Measurements from ENCODE around the gene EIF2S2.
"Not testable (repeated sequence)": the region's sequence is repeated elsewhere in the genome, so short reads cannot be mapped to it uniquely, and the experiment has no call there.

The EIF2S2 gene

GRCh38 chr20:34133365-34133860, 21.4 kb upstream of the EIF2S2 start:
- not testable (repeated sequence) for H3K9ac ChIP-seq (ENCODE audit: low read length); H3K4me1 ChIP-seq (ENCODE audit: control insufficient read depth, low read depth, low read length); H3K27me3 ChIP-seq (ENCODE audit: control insufficient read depth, insufficient read depth, low read length); H3K9me3 ChIP-seq (ENCODE audit: control insufficient read depth, low read depth, low read length); H3K36me3 ChIP-seq (ENCODE audit: control insufficient read depth, low read depth, low read length); H3K4me3 ChIP-seq (ENCODE audit: low read length); H3K27ac ChIP-seq (ENCODE audit: low read length)

GRCh38 chr20:34132943-34133342, 20.9 kb upstream of the EIF2S2 start:
- H3K9me3 ChIP-seq (ENCODE audit: control insufficient read depth, low read depth, low read length); H3K4me3 ChIP-seq (ENCODE audit: low read length); H3K4me1 ChIP-seq (ENCODE audit: control insufficient read depth, low read depth, low read length); H3K27me3 ChIP-seq (ENCODE audit: control insufficient read depth, insufficient read depth, low read length); H3K27ac ChIP-seq (ENCODE audit: low read length); H3K36me3 ChIP-seq (ENCODE audit: control insufficient read depth, low read depth, low read length); H3K9ac ChIP-seq (ENCODE audit: low read length): not testable (repeated sequence)

DNA sequence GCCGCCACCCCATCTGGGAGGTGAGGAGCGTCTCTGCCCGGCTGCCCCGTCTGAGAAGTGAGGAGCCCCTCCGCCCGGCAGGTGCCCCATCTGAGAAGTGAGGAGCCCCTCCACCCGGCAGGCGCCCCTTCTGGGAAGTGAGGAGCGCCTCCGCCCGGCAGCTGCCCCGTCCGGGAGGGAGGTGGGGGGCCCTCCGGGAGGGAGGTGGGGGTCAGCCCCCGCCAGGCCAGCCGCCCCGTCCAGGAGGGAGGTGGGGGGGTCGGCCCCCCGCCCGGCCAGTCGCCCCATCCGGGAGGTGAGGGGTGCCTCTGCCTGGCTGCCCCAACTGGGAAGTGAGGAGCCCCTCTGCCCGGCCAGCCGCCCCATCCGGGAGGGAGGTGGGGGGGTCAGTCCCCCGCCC, 20.4 kb upstream of the EIF2S2 start:
- not testable (repeated sequence) for H3K4me3 ChIP-seq (ENCODE audit: low read length); H3K4me1 ChIP-seq (ENCODE audit: control insufficient read depth, low read depth, low read length); H3K27ac ChIP-seq (ENCODE audit: low read length); H3K36me3 ChIP-seq (ENCODE audit: control insufficient read depth, low read depth, low read length); H3K27me3 ChIP-seq (ENCODE audit: control insufficient read depth, insufficient read depth, low read length); H3K9me3 ChIP-seq (ENCODE audit: control insufficient read depth, low read depth, low read length); H3K9ac ChIP-seq (ENCODE audit: low read length)

DNA sequence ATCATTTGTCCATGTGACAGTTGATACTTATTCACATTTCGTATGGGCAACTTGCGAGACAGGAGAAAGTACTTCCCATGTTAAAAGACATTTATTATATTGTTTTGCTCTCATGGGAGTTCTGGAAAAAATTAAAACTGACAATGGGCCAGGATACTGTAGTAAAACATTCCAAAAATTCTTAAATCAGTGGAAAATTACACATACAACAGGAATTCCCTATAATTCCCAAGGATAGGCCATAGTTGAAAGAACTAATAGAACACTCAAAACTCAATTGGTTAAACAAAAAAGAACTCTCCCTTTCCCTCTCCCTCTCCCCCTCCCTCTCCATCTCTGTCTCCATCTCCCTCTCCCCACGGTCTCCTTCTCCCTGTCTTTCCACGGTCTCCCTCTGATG, 19.4 kb upstream of the EIF2S2 start:
- Histone ChIP-seq H3K27ac (ENCODE audit: low read length) (no peak overlapping the region), H3K27me3 (ENCODE audit: control insufficient read depth, insufficient read depth, low read length) (no peaks in the 10 kb centered on the region), H3K4me1 (ENCODE audit: control insufficient read depth, low read depth, low read length) (no peaks in the 10 kb centered on the region), H3K4me3 (ENCODE audit: low read length) (no peak overlapping the region), H3K9ac (ENCODE audit: low read length) (no peak overlapping the region), H3K9me3 (ENCODE audit: control insufficient read depth, low read depth, low read length) (no peaks in the 10 kb centered on the region), H3K36me3 (ENCODE audit: control insufficient read depth, low read depth, low read length) (no peaks in the 10 kb centered on the region)

GRCh38 chr20:34129518-34130162, 17.6 kb upstream of the EIF2S2 start:
- no peaks in the 10 kb centered on the region for H3K9me3 ChIP-seq (ENCODE audit: control insufficient read depth, low read depth, low read length)
- H3K9ac ChIP-seq (ENCODE audit: low read length): no peak overlapping the region
- H3K4me3 ChIP-seq (ENCODE audit: low read length): no peak overlapping the region

DNA sequence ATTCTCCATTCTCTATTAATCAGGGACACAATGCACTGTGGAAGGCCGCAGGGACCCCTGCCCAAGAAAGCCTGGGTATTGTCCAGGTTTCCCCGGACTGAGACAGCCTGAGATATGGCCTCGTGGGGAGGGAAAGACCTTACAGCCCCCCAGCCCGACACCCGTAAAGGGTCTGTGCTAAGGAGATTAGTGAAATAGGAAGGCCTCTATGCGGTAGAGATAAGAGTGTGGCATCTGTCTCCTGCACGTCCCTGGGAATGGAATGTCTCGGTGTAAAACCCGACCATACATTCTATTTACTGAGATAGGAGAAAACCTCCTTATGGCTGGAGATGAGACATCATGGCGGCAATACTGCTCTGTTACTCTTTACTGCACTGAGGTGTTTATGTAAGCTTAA, 15.7 kb upstream of the EIF2S2 start:
- Histone ChIP-seq H3K27me3 (ENCODE audit: control insufficient read depth, insufficient read depth, low read length) (no peaks in the 10 kb centered on the region), H3K4me3 (ENCODE audit: low read length) (no peak overlapping the region), H3K9ac (ENCODE audit: low read length) (no peak overlapping the region), H3K9me3 (ENCODE audit: control insufficient read depth, low read depth, low read length) (no peaks in the 10 kb centered on the region), H3K27ac (ENCODE audit: low read length) (no peak overlapping the region), H3K36me3 (ENCODE audit: control insufficient read depth, low read depth, low read length) (no peaks in the 10 kb centered on the region), H3K4me1 (ENCODE audit: control insufficient read depth, low read depth, low read length) (no peaks in the 10 kb centered on the region)

More at GRCh38 chr20:34129518-34130162, 17.6 kb upstream of the EIF2S2 start:
- no peak overlapping the region for H3K27ac ChIP-seq (ENCODE audit: low read length)
- no peaks in the 10 kb centered on the region for H3K4me1 ChIP-seq (ENCODE audit: control insufficient read depth, low read depth, low read length)
- no peaks in the 10 kb centered on the region for H3K36me3 ChIP-seq (ENCODE audit: control insufficient read depth, low read depth, low read length)
- H3K27me3 ChIP-seq (ENCODE audit: control insufficient read depth, insufficient read depth, low read length): no peaks in the 10 kb centered on the region

GRCh38 chr20:34124469-34125249, 12.6 kb upstream of the EIF2S2 start:
- Histone ChIP-seq H3K4me3 (ENCODE audit: low read length) (no peak overlapping the region), H3K27ac (ENCODE audit: low read length) (no peak overlapping the region), H3K36me3 (ENCODE audit: control insufficient read depth, low read depth, low read length) (no peaks in the 10 kb centered on the region), H3K9ac (ENCODE audit: low read length) (no peak overlapping the region), H3K9me3 (ENCODE audit: control insufficient read depth, low read depth, low read length) (no peaks in the 10 kb centered on the region), H3K27me3 (ENCODE audit: control insufficient read depth, insufficient read depth, low read length) (no peaks in the 10 kb centered on the region), H3K4me1 (ENCODE audit: control insufficient read depth, low read depth, low read length) (no peaks in the 10 kb centered on the region)

- H3K9me3 ChIP-seq (ENCODE audit: control insufficient read depth, low read depth, low read length): no peaks in the 10 kb centered on the region
- no peak overlapping the region for H3K9ac ChIP-seq (ENCODE audit: low read length)
- H3K27me3 ChIP-seq (ENCODE audit: control insufficient read depth, insufficient read depth, low read length): no peaks in the 10 kb centered on the region
- H3K4me1 ChIP-seq (ENCODE audit: control insufficient read depth, low read depth, low read length): no peaks in the 10 kb centered on the region
- H3K36me3 ChIP-seq (ENCODE audit: control insufficient read depth, low read depth, low read length): no peaks in the 10 kb centered on the region
- H3K27ac ChIP-seq (ENCODE audit: low read length): no peak overlapping the region
- H3K4me3 ChIP-seq (ENCODE audit: low read length): no peak overlapping the region
Observed at GRCh38 chr20:34123309-34123708, 11.3 kb upstream of the EIF2S2 start.

- Histone ChIP-seq H3K4me3 (ENCODE audit: low read length) (no peak overlapping the region), H3K9ac (ENCODE audit: low read length) (no peak overlapping the region), H3K4me1 (ENCODE audit: control insufficient read depth, low read depth, low read length) (no peaks in the 10 kb centered on the region), H3K27ac (ENCODE audit: low read length) (no peak overlapping the region), H3K36me3 (ENCODE audit: control insufficient read depth, low read depth, low read length) (no peaks in the 10 kb centered on the region), H3K27me3 (ENCODE audit: control insufficient read depth, insufficient read depth, low read length) (no peaks in the 10 kb centered on the region), H3K9me3 (ENCODE audit: control insufficient read depth, low read depth, low read length) (no peaks in the 10 kb centered on the region)
Observed at GRCh38 chr20:34122274-34122980, 10.4 kb upstream of the EIF2S2 start.

- Histone ChIP-seq H3K36me3 (ENCODE audit: control insufficient read depth, low read depth, low read length) (no peaks in the 10 kb centered on the region), H3K4me1 (ENCODE audit: control insufficient read depth, low read depth, low read length) (no peaks in the 10 kb centered on the region), H3K27ac (ENCODE audit: low read length) (no peak overlapping the region), H3K9ac (ENCODE audit: low read length) (no peak overlapping the region), H3K9me3 (ENCODE audit: control insufficient read depth, low read depth, low read length) (no peaks in the 10 kb centered on the region), H3K4me3 (ENCODE audit: low read length) (no peak overlapping the region), H3K27me3 (ENCODE audit: control insufficient read depth, insufficient read depth, low read length) (no peaks in the 10 kb centered on the region)
Observed at GRCh38 chr20:34120213-34120612, 8.2 kb upstream of the EIF2S2 start.

GRCh38 chr20:34115232-34115631, 3.2 kb upstream of the EIF2S2 start:
- Histone ChIP-seq H3K36me3 (ENCODE audit: control insufficient read depth, low read depth, low read length) (no peaks in the 10 kb centered on the region), H3K4me1 (ENCODE audit: control insufficient read depth, low read depth, low read length) (peaks cover 5% of the 10 kb centered on the region), H3K27me3 (ENCODE audit: control insufficient read depth, insufficient read depth, low read length) (no peaks in the 10 kb centered on the region), H3K9ac (ENCODE audit: low read length) (no peak overlapping the region), H3K4me3 (ENCODE audit: low read length) (no peak overlapping the region), H3K9me3 (ENCODE audit: control insufficient read depth, low read depth, low read length) (no peaks in the 10 kb centered on the region), H3K27ac (ENCODE audit: low read length) (no peak overlapping the region)

Measured in iPS-18a (cell line).